GM19240 (cell line): ENCODE results near the gene RPF1.
"Not testable (repeated sequence)": the region's sequence is repeated elsewhere in the genome, so short reads cannot be mapped to it uniquely, and the experiment has no call there.

Experiments used
- DNase-seq: peaks from one replicate; pipeline ENCODE4 v3.0.0; 2011; ENCODE audit warnings: low spot score; ENCODE audit not compliant: insufficient read length

The RPF1 gene

GRCh38 chr1:84489766-84490165 is 10.7 kb downstream of the RPF1 start:
- DNase-seq = no peak

DNA sequence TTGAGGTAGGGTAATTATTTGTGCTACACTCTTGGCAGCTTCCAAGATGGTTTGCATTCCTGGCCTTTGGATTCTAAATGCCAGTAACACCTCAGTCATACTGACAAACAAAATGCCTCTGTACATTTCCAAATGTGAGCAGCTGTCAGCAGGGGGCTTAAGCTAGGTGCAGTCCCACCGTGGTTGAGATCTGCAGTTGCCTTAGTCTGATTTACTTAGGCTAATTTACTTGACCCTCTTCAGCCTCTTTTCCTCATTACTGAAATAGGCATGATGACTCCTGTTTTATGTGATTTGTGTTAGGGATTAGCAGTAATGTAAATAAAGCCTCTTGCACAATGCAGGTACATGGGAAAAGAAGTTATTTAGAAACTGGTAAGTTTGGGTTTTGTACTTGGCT is 13.7 kb downstream of the RPF1 start:
- DNase-seq = no peak

- DNase-seq = no peak
These were observed 14.7 kb downstream of the RPF1 start for GRCh38 chr1:84493747-84494146.

DNA sequence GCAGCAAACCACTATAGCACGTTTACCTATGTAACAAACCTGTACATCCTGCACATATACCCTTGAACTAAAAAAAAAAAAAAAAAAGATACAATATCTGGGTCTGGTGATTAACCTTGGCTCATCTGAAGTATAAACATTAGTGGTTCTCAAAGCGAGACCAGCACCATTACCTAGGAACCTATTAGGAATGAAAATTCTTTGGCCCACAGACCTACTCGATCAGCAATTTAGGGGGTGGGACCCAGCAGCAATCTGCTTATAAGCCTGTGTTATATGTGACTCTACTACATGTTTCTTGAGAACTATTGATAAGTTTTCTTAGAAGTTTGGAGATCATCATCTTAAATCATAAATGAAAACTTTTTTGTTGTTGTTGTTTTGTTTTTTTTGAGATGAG is 17.4 kb downstream of the RPF1 start:
- no peak for DNase-seq

- no peak for DNase-seq
These were observed 18.7 kb downstream of the RPF1 start for GRCh38 chr1:84497631-84498275.

GRCh38 chr1:84502927-84503326 is 23.9 kb downstream of the RPF1 start:
- no peak for DNase-seq

DNA sequence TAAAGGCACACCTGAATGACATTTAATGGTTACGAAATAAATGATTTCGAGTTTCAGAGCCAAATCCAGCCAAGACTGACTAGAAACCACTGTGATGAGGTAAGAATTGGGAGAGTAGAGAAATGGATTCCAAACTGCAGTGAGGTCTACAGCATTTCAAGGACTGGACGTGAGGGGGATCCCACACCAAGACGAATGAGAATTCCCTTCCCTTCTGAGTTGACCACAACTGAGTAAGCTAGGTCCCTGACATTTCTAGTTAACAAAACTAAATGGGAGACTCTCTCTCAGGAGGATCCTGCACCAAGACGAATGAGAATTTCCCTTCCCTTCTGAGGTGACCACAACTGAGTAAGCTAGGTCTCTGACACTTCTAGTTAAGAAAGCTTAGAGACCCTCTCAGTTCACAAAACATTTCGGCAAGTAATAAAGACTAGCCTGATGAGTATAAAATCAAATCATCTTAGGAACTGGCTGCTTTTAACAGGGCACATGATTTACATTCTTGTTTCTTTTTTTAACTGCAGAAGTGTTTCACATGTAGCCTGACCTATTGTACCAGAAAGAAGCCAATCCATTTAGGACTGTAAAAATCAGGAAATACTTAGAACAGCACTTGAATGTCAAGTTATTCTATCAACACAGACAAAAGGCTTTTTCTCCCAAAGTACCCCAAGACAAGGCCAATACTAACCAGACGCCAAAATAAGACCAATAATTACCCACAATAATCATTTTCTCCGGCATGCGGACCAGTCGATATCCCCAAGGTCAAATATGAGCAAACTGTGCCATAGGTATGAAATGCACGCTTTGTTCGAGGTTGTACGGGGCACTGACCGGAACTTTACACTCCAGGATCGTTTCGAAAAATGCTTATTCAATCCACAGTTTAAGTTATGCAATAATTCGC is 25.8 kb downstream of the RPF1 start:
- DNase-seq = no peak

GRCh38 chr1:84505493-84506001 is 26.5 kb downstream of the RPF1 start:
- DNase-seq = no peak

GRCh38 chr1:84506002-84506728 is 27.1 kb downstream of the RPF1 start, which contains the start of the genes GNG5 and SPATA1:
GNG5 (minus strand) TSS chr1:84506581; CDS start chr1:84506091, 490 bp downstream.
SPATA1 (plus strand) TSS chr1:84506386; CDS start chr1:84516360, 9,974 bp downstream.
- peak; percentile 55 for DNase-seq

DNA sequence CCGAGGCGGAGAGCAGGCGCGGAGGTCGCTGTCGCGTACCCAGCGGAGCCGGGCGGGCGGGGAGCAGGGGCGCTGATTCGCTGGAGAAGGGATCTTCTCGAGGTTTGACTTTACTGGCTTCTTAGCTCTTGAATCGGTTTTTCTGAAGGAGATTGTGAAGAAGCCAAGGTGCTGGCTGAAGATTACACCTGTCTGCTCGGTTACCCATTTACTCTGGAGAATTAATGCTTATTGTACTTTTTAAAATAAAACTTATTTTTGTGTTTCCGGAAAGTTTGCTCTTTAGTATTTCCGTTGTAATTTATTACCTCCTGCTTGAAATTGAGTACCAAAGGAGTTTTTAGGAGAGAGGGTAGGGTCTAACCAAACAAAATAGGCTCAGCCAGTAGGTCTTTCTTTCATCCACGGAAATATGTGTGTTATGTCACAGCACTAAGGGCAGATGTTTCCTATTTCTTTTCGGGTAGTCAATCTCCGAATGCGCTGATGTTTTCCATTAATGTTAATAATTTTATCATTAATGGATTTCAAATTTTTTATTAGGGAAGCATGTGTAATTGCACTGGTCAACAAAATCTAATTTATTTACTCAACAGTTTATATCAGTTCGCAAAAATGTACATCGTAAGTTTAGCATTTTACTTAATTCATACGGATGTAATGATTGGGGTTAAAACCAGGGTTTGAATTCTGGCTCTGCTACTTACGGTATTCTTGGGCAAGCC is 27.8 kb downstream of the RPF1 start:
- no peak for DNase-seq

DNA sequence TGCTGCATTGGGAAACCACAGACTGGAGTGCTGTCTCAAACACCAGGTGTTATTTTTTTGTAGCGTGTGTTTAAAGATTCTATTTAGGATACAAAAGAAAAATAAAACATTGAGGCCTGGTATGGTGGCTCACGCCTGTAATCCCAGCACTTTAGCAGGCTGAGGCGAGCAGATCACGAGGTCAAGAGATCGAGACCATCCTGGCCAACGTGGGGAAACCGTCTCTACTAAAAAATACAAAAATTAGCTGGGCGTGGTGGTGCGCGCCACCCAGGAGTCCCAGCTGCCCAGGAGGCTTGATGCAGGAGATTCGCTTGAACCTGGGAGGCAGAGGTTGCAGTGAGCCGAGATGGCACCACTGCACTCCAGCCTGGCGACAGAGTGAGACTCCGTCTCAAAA is 28.8 kb downstream of the RPF1 start:
- DNase-seq = not testable (repeated sequence)

GRCh38 chr1:84508510-84508909 is 29.4 kb downstream of the RPF1 start:
- no peak for DNase-seq

- DNase-seq = no peak
These were observed 30.0 kb downstream of the RPF1 start for GRCh38 chr1:84509029-84509428.

DNA sequence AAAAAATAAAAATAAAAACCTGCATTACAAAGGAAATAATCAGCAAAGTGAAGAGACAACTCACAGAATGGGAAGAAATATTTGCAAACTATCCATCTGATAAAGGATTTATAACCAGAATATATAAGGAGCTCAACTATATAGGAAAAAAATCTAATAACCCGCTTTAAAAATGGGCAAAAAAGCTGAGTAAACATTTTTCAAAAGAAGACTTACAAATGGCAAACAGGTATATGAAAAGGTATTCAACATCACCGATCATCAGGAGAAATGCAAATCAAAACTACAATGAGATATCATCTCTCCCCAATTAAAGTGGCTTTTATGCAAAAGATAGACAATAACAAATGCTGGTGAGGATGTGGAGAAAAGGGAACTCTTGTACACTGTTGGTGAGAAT is 31.1 kb downstream of the RPF1 start:
- DNase-seq = no peak

GRCh38 chr1:84510668-84511067 is 31.6 kb downstream of the RPF1 start:
- no peak for DNase-seq

DNA sequence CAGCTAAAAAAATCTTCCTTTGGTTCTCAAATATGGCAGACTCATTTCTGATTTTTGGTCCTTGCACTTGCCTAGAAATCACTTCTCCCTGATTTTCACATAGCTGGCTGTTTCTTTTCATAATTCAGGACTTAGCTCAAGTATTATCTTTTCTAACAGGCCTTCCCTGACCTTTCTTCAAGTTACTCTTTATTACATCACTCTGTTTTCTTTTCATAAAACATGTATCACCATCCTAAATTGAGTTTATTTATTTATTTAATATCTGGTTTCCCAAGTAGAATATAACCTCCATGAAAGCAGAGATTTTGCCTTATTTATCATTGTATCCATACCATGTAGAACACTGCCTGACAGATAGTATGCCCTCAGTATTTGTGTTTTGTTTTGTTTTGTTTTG is 45.5 kb downstream of the RPF1 start:
- DNase-seq = no peak

DNA sequence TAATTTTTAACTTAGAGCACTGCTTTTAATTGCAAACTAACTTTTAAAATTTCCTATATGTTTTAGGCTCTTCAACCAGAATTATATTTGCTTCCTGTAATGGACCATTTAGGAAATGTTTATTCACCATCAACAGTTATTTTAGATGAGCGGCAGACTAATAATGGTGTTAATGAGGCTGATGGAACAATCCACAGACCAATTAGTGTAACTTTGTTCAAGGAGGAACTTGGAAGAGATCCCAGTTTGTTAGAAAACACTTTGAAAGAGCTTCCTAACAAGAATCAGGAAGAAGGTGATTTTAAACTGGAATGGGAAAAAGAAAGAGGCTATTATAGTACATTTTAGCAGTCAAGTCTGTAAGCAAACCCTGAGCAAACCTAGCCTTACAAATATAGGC is 46.7 kb downstream of the RPF1 start:
- DNase-seq = no peak

GRCh38 chr1:84538599-84538998 is 59.5 kb downstream of the RPF1 start:
- no peak for DNase-seq

- no peak for DNase-seq
These were observed 60.9 kb downstream of the RPF1 start for GRCh38 chr1:84539972-84540371.

DNA sequence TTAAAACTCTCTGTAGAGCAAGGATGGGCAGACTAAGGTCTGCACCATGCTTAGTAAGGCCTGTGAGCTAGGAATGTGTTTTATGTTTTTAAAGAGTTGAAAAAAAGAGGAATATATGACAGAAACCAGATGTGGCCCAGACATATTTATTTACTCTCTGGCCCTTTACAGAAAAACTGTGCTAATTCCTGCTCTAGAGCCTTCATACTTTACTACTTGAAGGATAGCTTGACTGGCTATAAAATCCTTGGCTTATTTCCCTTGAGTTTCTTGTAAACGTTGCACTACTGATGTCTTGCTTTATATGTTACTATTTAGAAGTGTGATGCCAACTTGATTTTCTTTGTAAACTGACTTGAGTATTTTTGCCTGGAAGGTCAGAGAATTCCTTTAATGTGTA is 61.7 kb downstream of the RPF1 start:
- no peak for DNase-seq

GRCh38 chr1:84541679-84542078 is 62.6 kb downstream of the RPF1 start:
- no peak for DNase-seq
